Sigmoid colon (tissue), 4 donors: ENCODE results near the gene NEMP2.

ENCODE experiments used
- EP300 ChIP-seq, 4 donors: sonication (generic); formaldehyde crosslinking; IDR thresholded peaks; one replicate each; pipeline ENCODE4 v1.6.1; 2017; ENCODE audit warnings: antibody characterized with exemption in 4 of 4
- POLR2A ChIP-seq, 2 donors: fragments of 450-650 bp; IDR thresholded peaks; one replicate each; pipeline ENCODE4 v1.6.1; 2016; ENCODE audit warnings: antibody characterized with exemption in 2 of 2, mild to moderate bottlenecking in 2 of 2, moderate library complexity in 2 of 2
- POLR2AphosphoS5 ChIP-seq, 4 donors: sonication (generic); formaldehyde crosslinking; IDR thresholded peaks; one replicate each; pipeline ENCODE4 v1.6.1; 2017; ENCODE audit warnings: antibody characterized with exemption in 4 of 4

DNA sequence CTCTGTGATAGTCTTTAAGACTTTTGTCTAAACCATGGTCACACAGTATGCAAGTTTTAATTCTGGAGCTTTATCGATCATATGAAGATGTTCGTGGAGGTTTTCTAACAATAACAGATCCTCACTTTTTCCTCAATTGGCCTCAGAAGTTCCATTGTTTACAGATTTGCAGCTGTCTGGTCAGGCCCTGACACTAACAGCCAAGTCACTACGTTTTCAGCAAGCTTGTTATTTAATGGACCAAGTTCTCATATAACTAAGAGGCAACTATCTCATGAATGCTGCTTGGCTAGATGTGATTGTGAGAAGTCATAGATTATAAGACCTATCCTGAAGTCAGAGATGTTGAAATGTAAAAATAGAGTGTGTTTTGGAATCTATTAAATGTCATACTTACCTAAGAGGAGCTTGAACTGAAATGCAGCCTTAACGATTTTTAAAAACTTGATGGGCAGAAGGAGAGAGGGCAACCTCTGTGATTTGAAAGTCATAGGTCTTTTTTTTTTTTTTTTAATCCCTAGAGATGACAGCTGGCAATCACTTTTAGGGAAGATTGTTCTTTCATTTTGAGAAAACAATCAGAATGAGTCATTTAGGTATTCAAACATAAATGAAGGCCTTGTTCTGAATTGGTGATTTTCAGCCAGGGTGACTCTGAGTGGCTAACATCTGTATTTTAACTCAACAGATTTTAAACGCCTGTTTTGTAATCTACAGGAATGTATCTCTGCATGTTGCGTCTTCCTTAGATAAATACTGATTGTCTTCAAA, 48.4 kb upstream of the NEMP2 start:
- TF ChIP-seq POLR2AphosphoS5 (IDR thresholded peaks at IDR 0.05) = no peak
- no peak for TF ChIP-seq EP300 (IDR thresholded peaks at IDR 0.05)
- TF ChIP-seq POLR2A (IDR thresholded peaks at IDR 0.05) = no peak
